GM23248 (cell line): ENCODE data around the gene LPIN3. TPM values are rescaled to one million over a fixed set of nuclear protein-coding genes. Genes with fewer than 3 reads are reported as not detected.

Experiments
- DNase-seq: peaks from one replicate; pipeline ENCODE4 v3.0.0-alpha.2; 2015
- H2AFZ ChIP-seq: fragments of 200-600 bp; sonication (generic); 2 replicates; pipeline ENCODE4 v1.6.1; 2016; ENCODE audit warnings: antibody characterized with exemption
- H3F3A ChIP-seq: fragments of 200-600 bp; sonication (generic); 2 replicates; pipeline ENCODE4 v1.6.1; 2016; ENCODE audit warnings: mild to moderate bottlenecking, antibody characterized with exemption, mixed run types; ENCODE audit not compliant: insufficient read depth
- H3K27ac ChIP-seq: fragments of 200-600 bp; sonication (generic); 2 replicates; pipeline ENCODE4 v1.5.1; 2016; ENCODE audit warnings: mild to moderate bottlenecking
- H3K27me3 ChIP-seq: fragments of 200-600 bp; sonication (generic); replicated peaks from 2 replicates; pipeline ENCODE4 v1.6.1; 2016; ENCODE audit warnings: mild to moderate bottlenecking; ENCODE audit not compliant: insufficient read depth
- H3K36me3 ChIP-seq: fragments of 200-600 bp; sonication (generic); 2 replicates; pipeline ENCODE4 v1.6.1; 2016; ENCODE audit warnings: low read depth, mild to moderate bottlenecking
- H3K4me1 ChIP-seq: fragments of 200-600 bp; sonication (generic); 2 replicates; pipeline ENCODE4 v1.6.1; 2016; ENCODE audit warnings: mild to moderate bottlenecking; ENCODE audit not compliant: insufficient read depth
- H3K4me2 ChIP-seq: fragments of 200-600 bp; sonication (generic); one replicate; pipeline ENCODE4 v1.6.1; 2016; ENCODE audit warnings: mild to moderate bottlenecking; ENCODE audit not compliant: unreplicated experiment
- H3K4me3 ChIP-seq: fragments of 200-600 bp; sonication (generic); 2 replicates; pipeline ENCODE4 v1.5.1; 2016; ENCODE audit warnings: mild to moderate bottlenecking
- H3K79me2 ChIP-seq: fragments of 200-600 bp; sonication (generic); 2 replicates; pipeline ENCODE4 v1.6.1; 2016; ENCODE audit warnings: mild to moderate bottlenecking; ENCODE audit not compliant: insufficient read depth
- H3K9ac ChIP-seq: fragments of 200-600 bp; sonication (generic); 2 replicates; pipeline ENCODE4 v1.6.1; 2016; ENCODE audit warnings: mild to moderate bottlenecking
- H3K9me2 ChIP-seq: fragments of 200-600 bp; sonication (generic); 2 replicates; pipeline ENCODE4 v1.6.1; 2016; ENCODE audit warnings: mixed run types, mild to moderate bottlenecking, moderate library complexity; ENCODE audit not compliant: insufficient read depth
- H3K9me3 ChIP-seq: fragments of 200-600 bp; sonication (generic); one replicate; pipeline ENCODE4 v1.6.1; 2017; ENCODE audit warnings: low read depth
- H4K20me1 ChIP-seq: fragments of 200-600 bp; sonication (generic); 2 replicates; pipeline ENCODE4 v1.6.0; 2016; ENCODE audit not compliant: insufficient read depth
- EZH2 ChIP-seq: fragments of 200-600 bp; sonication (generic); IDR thresholded peaks from 2 replicates; pipeline ENCODE4 v1.6.1; 2018; ENCODE audit warnings: antibody characterized with exemption, mild to moderate bottlenecking; ENCODE audit not compliant: insufficient read depth, poor library complexity, severe bottlenecking
- EZH2phosphoT487 ChIP-seq: fragments of 200-600 bp; sonication (generic); IDR thresholded peaks from 2 replicates; pipeline ENCODE4 v1.6.1; 2018; ENCODE audit warnings: antibody characterized with exemption, moderate library complexity, mild to moderate bottlenecking, low read depth; ENCODE audit not compliant: insufficient read depth
- WGBS, 2 experiments: methylation state at CpG; one replicate each; pipeline ENCODE4 v1.1.6; 2015 to 2017; ENCODE audit warnings: low lambda C conversion rate in 2 of 2, low coverage in 1 of 2; ENCODE audit errors: missing lambda C conversion rate in 2 of 2; 5-methylcytosine and 5-hydroxymethylcytosine counted together
- in situ Hi-C: fragments of 300-500 bp; cut with MboI; formaldehyde crosslinking; loops from 2 replicates; pipeline ENCODE4 v1.15.0; 2020
- polyA plus RNA-seq: library from polyadenylated mRNA; unstranded; fragments of >200 nt; fragmentation: Nextera tagmentation; extraction: Ambion mirVana; gene quantifications from 2 replicates; pipeline ENCODE4 v1.2.1, GENCODE V29; 2016
- total RNA-seq: library from RNA; depleted of rRNA; stranded (reverse); fragments of >200 nt; shearing (Covaris generic); gene quantifications from 2 replicates; pipeline ENCODE4 v1.2.3, GENCODE V29; 2014

The LPIN3 gene
- total and polyA plus RNA-seq, 2 experiments from 2014 or later, result 11.5 to 13.0 TPM

DNA sequence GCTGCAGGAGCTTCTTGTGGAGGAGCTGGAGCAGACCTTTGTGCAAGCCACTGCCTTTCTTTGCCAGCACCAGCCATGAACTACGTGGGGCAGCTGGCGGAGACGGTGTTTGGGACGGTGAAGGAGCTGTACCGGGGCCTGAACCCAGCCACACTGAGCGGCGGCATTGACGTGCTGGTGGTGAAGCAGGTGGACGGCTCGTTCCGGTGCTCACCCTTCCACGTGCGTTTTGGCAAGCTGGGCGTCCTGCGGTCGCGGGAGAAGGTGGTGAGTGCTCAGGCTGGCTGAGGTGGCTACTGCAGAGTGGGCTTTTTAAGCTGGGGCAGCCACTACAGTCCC is 5.1 kb downstream of the LPIN3 start:
- 88 to 91% methylated on average over 17 of the region's 17 CpGs for WGBS, 2 experiments
- no peak for TF ChIP-seq EZH2
- TF ChIP-seq EZH2phosphoT487, result no peak
- H4K20me1 ChIP-seq, result no peaks in the 10 kb centered on the region
- H3K79me2 ChIP-seq, result 0 out of 2 replicates have a peak, but pooled peaks cover 9% of the 10 kb centered on the region
- H3K9me2 ChIP-seq, result no peaks in the 10 kb centered on the region
- H2AFZ ChIP-seq, result no peak overlapping the region
- no peak overlapping the region for H3K27ac ChIP-seq
- no peaks in the 10 kb centered on the region for H3F3A ChIP-seq
- H3K4me3 ChIP-seq, result no peak overlapping the region
- H3K9me3 ChIP-seq, result no peaks in the 10 kb centered on the region
- in situ Hi-C loops, result loop anchor here (10.0 to 25.0 kb wide), 2 partner anchors 171 to 358 kb away; no protein-coding TSS in a partner anchor
- no peak overlapping the region for H3K4me2 ChIP-seq
- H3K4me1 ChIP-seq, result no peaks in the 10 kb centered on the region
- no peaks in the 10 kb centered on the region for H3K27me3 ChIP-seq
- no peaks in the 10 kb centered on the region for H3K36me3 ChIP-seq
- no peak overlapping the region for H3K9ac ChIP-seq
- no peak for DNase-seq

GRCh38 chr20:41347523-41348429 is 7.2 kb downstream of the LPIN3 start:
- Histone ChIP-seq H3K9me3 (no peaks in the 10 kb centered on the region), H4K20me1 (no peaks in the 10 kb centered on the region), H3K27me3 (no peaks in the 10 kb centered on the region), H3F3A (no peaks in the 10 kb centered on the region), H3K79me2 (no peaks in the 10 kb centered on the region), H3K27ac (no peak overlapping the region), H3K9ac (no peak overlapping the region), H3K36me3 (no peaks in the 10 kb centered on the region), H2AFZ (no peak overlapping the region), H3K4me3 (no peak overlapping the region), H3K4me2 (no peak overlapping the region), H3K9me2 (no peaks in the 10 kb centered on the region), H3K4me1 (no peaks in the 10 kb centered on the region)
- in situ Hi-C loops, result loop anchor here (10.0 to 25.0 kb wide), 2 partner anchors 173 to 360 kb away; no protein-coding TSS in a partner anchor
- WGBS, 2 experiments, result 86 to 88% methylated on average over 13 of the region's 13 CpGs
- DNase-seq, result no peak
- no peak for TF ChIP-seq EZH2phosphoT487

DNA sequence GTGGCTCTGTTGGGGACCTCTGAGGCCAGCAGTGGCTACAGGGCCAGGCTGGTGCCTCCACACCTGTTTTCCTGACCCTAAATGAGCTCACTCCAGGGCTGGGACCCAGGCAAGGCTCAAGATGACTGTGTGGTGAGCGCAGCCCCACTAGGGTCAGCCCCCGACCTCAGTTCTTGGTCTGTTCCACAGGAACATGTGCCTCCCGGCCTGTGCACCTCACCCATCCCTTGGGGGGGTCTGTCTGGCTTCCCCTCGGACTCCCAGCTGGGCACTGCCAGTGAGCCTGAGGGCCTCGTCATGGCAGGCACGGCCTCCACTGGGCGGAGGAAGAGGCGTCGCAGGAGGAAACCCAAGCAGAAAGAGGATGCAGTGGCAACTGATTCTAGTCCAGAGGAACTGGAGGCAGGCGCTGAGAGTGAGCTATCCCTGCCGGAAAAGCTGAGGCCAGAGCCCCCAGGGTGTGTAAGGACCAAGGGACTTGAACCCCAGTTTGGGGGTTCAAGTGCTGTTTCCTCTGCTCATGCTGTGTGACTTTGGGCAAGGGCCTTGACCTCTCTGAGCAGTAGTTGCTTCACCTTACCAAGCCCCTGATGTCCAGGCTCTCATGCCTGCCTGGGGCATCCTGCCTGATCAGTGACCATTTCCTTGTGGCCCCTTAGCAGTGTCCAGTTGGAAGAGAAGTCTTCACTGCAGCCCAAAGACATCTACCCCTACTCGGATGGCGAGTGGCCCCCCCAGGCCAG is 8.0 kb downstream of the LPIN3 start:
- no peak overlapping the region for H3K4me3 ChIP-seq
- DNase-seq, result no peak
- no peaks in the 10 kb centered on the region for H3K9me3 ChIP-seq
- H3K9ac ChIP-seq, result no peak overlapping the region
- no peak overlapping the region for H3K4me2 ChIP-seq
- H3K9me2 ChIP-seq, result no peaks in the 10 kb centered on the region
- H3K36me3 ChIP-seq, result no peaks in the 10 kb centered on the region
- no peaks in the 10 kb centered on the region for H3K79me2 ChIP-seq
- no peak overlapping the region for H2AFZ ChIP-seq
- no peaks in the 10 kb centered on the region for H4K20me1 ChIP-seq
- in situ Hi-C loops, result loop anchor here (10.0 to 25.0 kb wide), 2 partner anchors 174 to 361 kb away; no protein-coding TSS in a partner anchor
- no peaks in the 10 kb centered on the region for H3K27me3 ChIP-seq
- TF ChIP-seq EZH2phosphoT487 (no peak), EZH2 (no peak)
- H3K27ac ChIP-seq, result no peak overlapping the region
- H3F3A ChIP-seq, result no peaks in the 10 kb centered on the region
- no peaks in the 10 kb centered on the region for H3K4me1 ChIP-seq
- WGBS, 2 experiments, result 88 to 90% methylated on average over 13 of the region's 13 CpGs

- Histone ChIP-seq H3K4me1 (no peaks in the 10 kb centered on the region), H3K4me3 (no peak overlapping the region), H3K27ac (no peak overlapping the region), H3K9me2 (no peaks in the 10 kb centered on the region), H3K9me3 (no peaks in the 10 kb centered on the region), H3K9ac (no peak overlapping the region), H3K36me3 (no peaks in the 10 kb centered on the region), H3K79me2 (no peaks in the 10 kb centered on the region), H3K4me2 (no peak overlapping the region), H3F3A (no peaks in the 10 kb centered on the region), H3K27me3 (no peaks in the 10 kb centered on the region), H2AFZ (no peak overlapping the region), H4K20me1 (no peaks in the 10 kb centered on the region)
- in situ Hi-C loops, result loop anchor here (10.0 to 25.0 kb wide), 2 partner anchors 174 to 362 kb away; no protein-coding TSS in a partner anchor
- WGBS, 2 experiments, result 88 to 92% methylated on average over 2 of the region's 2 CpGs
- DNase-seq, result no peak
- TF ChIP-seq EZH2 (no peak), EZH2phosphoT487 (no peak)
Measured at GRCh38 chr20:41349266-41349665, 8.6 kb downstream of the LPIN3 start.
